HG02938 (cell line): ENCODE data around the gene KLHDC7B.
"Not testable (repeated sequence)": the region's sequence is repeated elsewhere in the genome, so short reads cannot be mapped to it uniquely, and the experiment has no call there.

ENCODE experiments used
- ATAC-seq: cut with Tn5 transposase; IDR thresholded peaks from one replicate; pipeline ENCODE4 v1.9.1; 2021; ENCODE audit warnings: mild to moderate bottlenecking, moderate library complexity; ENCODE audit not compliant: unreplicated experiment

KLHDC7B gene

DNA sequence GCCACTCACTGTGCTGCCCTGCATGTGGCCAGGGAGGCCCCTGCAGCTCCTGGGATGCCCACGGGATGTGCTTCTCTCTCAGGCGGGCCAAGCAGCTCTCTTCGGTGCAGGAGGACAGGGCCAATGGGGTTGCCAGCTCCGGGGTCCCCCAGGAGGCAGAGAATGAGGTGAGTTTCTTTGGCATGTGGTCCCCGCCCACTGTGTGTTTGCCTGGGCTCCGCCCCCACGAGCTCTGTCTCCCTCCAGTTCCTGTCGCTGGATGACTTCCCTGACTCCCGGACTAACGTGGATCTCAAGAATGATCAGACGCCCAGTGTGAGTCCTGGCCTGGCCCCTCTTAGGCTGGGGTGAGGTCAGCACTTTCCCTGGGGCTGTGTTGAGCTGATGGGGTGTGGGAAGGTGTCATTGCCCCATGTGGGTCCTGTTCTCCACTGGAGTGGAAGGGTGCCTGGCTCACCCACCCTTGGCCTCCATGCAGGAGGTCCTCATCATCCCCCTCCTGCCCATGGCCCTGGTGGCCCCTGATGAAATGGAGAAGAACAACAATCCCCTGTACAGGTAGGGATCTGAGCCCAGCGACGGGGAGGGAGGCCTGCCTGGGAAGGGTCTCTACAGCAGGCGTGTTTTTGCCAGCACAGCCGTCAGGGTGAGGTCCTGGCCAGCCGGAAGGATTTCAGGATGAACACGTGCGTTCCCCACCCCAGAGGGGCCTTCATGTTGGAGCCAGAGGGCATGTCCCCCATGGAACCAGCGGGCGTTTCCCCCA is 28.0 kb upstream of the KLHDC7B start:
- ATAC-seq, result no peak

DNA sequence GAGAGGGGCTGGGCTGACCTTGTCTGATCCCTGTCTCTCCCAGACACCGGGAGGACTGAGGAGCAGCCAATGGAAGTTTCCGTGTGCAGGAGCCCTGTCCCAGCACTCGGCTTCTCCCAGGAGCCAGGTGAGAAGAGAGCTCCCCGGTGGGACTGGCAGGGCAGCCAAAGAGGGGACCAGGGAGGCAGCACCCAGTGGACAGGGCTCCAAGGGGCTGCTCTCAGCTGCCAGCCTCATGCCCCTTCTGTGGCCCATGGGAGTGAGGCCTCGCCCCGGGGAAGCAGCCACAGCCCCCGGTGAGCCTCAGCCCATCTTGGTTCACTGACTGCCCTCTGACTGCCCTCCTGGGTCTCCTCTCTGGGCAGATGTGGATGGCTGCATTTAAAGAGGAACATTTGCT is 27.1 kb upstream of the KLHDC7B start:
- ATAC-seq, result no peak

DNA sequence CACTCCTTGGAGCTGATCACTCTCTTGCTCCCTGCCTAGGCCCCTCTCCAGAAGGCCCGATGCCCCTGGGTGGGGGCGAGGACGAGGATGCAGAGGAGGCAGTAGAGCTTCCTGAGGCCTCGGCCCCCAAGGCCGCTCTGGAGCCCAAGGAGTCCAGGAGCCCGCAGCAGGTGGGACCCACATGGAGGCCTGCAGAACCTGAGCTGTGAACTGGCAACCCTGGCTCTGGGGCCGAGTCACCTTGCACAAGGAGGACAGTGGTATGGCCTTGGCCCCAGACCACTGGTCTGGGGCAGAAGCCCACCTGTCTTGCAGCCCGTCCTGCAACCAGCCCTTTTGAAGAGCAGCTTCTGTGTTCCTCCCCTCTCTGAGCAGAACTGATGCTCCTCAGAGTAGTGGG is 26.5 kb upstream of the KLHDC7B start:
- ATAC-seq, result no peak

DNA sequence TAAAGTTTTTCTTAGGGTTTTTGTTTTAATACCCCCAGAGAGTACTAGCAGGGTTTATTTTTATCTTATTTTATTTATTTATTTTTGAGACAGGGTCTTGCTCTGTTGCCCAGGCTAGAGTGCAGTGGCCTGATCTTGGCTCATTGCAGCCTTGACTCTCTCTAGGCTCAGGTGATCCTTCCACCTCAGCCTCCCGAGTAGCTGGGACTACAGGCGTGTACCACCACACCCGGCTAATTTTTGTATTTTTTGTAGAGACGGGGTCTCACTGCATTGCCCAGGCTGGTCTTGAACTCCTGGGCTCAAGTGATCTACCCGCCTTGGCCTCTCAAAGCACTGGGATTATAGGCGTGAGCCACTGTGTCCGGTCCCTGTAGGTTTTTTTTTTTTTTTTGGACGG is 25.5 kb upstream of the KLHDC7B start:
- not testable (repeated sequence) for ATAC-seq

DNA sequence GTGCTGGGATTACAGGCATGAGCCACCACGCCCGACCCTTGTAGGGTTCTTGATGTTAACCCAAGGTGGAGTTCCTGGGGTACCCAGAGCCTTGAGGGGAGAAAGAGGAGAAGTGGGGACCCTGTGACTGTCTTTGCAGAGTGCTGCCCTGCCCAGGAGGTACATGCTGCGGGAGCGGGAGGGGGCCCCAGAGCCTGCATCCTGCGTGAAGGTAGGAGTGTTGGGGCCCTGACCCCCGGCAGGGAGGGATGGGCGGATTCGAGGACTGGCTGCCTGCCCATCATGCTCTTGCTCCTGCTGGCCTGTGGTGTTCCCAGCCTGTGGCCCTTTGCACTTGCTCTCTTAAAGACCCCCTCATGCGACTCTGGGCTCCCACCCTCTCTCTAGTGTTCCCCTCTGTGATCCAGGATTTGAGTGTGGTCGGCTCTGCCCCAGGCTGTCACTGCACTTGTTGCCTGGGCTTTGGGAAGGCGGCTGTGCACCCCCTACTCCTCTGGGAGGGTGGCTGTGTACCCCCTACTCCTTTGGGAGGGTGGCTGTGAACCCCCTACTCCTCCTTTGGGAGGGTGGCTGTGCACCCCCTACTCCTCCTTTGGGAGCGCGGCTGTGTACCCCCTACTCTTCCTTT is 24.8 kb upstream of the KLHDC7B start:
- ATAC-seq, result no peak

DNA sequence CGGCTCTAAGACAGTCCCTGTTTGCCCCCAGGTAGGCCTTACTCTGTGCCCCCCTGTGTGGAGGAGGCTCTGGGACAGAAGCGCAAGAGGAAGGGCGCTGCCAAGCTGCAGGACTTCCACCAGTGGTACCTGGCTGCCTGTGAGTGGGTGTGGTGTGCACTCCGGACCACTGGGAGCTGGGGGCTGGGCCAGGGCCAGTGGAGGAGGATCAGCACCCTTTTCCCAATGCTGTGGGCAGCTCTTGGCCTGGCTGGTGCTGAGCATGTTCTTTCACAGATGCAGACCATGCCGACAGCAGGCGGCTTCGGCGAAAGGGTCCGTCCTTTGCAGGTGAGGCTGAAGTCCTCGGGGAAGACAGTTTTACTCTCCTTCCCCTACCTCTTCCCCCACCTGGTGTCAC is 24.0 kb upstream of the KLHDC7B start:
- ATAC-seq, result no peak

DNA sequence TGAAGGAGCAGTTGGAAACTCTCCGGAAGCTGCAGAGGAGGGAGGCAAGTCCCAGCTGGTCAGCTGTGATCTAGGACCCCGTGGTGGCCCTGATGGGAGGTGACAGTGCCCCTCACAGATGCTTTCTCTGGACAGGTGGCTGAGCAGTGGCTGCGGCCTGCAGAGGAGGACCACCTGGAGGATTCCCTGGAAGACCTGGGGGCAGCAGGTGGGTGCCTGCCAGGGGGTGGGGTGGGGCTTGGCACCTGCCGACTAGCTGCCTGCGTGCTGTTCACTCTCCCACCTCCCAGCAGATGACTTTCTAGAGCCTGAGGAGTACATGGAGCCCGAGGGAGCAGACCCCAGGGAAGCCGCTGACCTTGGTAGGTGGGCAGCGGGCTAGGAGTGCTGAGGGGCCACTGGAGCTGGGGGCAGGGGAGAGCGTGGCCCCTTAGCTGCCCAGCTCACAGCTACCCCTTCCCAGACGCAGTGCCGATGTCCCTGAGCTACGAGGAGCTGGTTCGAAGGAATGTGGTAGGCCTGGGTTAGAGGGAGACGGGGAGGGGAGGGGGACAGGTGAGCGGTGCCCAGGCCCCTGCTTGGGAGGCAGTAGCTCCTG is 23.4 kb upstream of the KLHDC7B start:
- ATAC-seq, result no peak

DNA sequence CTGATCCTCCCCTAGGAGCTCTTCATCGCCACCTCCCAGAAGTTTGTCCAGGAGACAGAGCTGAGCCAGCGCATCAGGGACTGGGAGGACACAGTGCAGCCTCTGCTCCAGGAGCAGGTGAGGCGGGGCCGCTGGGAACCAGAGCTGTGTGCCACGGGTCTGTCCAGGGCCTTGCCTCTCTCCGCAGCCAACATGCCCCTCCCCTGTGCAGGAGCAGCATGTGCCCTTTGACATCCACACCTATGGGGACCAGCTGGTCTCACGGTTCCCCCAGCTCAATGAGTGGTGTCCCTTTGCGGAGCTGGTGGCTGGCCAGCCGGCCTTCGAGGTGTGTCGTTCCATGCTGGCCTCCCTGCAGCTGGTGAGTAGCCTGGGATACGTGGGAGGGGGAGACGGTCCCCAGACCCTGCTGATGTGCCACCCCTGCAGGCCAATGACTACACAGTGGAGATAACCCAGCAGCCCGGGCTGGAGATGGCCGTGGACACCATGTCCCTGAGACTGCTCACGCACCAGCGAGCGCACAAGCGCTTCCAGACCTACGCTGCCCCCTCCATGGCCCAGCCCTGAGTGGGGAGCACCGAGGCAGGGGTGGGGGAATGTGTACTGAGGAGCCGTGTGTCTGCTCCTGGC is 22.8 kb upstream of the KLHDC7B start:
- no peak for ATAC-seq

DNA sequence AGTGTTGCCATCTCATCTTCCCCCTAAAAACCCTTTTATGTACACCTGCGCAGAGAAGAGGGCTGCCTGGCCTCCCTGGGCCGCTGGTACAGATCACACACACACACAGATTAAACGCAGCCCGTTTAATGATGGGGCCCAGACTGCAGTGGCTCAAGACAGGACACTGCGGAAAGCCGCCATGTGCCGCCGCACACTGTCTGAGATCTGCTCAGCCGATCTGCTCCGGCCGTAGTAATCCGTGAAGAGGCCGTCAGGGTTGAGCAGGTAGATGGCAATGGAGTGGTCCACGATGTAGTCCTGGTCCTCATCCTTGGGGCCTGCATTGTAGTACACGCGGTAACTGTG is 22.3 kb upstream of the KLHDC7B start:
- ATAC-seq, result no peak

DNA sequence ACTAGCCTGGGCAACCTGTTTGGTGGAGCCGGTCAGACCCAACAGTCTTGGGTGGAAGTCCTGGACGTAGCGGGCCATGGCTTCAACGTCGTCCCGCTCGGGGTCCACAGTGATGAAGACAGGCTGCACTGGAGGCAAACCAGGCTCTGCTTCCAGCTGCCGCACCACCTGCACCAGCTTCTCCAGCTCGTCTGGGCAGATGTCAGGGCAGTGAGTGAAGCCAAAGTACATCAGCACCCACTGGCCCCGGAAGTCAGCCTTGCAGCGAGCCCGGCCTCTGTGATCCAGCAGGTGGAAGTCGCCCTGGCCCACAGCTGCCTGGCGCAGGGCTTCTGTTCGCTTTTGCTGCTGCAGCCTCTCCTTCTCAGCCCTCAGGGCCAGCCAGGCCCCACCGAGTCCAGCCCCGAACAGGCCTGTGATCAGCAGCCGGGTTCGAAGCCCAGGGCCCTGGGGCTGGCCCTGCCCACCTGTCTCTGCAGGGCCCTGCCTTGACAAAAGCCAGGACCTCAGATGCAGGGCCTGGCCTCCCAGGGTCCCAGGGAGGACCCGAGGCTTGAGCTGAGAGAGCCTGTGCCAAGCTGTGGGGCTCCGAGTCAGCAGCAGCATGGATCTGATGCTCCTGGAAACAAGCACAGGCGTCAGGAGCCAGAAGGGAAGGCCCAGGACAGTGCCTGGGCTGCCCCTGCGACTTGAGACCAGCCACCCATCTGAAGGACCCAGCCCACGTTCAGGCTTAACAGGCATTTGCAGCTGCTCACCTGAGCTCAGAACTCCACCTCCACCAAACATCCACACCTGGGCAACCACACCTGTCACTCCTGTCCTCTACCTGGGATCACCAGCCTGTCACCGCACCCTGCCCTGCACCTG is 21.7 kb upstream of the KLHDC7B start:
- ATAC-seq, result no peak

DNA sequence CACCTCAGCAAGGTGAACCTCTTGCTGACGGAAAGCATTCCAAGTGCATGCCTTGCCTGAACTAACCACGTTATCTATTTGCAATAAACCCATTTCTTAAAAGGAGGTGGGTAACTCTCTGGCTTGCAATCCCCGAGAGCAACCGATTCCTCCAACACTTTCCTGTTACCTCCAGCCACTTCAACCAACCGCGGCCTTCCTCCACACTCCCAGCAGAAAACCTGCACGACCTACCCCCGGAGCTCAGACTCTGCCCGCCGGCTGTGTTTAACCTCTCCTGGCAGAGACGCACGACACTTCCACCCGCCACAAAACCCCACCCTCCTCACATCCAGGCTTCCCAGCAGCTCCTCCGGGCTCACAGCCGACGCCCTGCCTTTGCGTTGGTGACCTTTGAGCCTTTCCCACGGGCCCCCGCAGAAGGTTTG is 21.0 kb upstream of the KLHDC7B start:
- ATAC-seq, result no peak

DNA sequence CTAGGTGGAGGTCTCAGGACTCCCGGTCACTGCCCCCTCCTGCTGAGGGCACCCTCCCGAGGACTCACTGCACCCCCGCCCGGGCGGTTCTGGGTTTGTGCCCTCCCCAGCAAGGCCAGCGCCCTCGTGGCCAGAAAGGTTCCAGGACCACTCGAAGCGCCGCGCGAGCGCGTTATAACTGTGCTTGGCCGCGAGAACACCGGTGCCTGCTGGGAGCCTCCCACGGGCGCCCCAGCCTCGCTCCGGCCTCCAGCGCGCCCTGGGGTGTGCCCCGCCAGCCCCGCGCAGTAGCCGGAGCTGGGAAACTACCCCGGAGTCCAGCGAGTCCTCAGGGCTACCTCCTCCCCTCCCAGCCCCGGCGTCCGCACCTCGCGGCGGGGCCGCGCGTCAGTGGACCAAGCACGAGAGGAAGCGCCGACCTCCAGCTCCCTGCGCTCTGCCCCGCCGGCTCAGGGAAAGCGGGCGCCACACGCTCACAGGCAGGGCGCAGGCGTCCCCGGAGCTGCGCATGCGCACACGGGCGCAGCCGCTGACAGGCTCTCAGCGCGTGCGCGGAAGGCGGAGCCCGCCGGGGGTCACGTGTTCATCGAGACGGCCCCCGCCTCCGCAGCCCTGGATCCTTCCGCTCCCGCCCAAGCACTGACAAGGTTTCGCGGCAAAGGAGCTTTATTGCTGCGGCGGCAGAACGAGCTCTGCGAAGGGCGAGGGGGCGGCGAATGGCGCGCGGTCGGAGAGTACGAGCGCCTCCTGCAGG is 20.4 kb upstream of the KLHDC7B start, which contains the start of gene SCO2:
SCO2 (minus strand) TSS at position 495 of the 754 bp plus-strand sequence. CDS start 1,187 bp downstream, outside the sequence.
- ATAC-seq, result peak; percentile 38

DNA sequence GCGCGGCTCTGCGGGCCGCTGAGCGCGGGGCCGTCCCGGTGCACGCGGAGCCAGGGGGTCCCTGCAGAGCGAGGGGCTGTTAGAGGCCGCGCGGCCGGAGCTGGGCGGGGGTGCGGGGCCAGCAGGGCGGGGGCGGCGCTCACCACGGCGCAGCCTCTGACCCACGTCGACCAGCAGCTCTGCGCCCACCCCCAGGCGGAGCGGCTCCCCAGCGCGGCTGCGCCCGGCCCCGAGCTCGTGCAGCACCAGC is 19.9 kb upstream of the KLHDC7B start:
- no peak for ATAC-seq

DNA sequence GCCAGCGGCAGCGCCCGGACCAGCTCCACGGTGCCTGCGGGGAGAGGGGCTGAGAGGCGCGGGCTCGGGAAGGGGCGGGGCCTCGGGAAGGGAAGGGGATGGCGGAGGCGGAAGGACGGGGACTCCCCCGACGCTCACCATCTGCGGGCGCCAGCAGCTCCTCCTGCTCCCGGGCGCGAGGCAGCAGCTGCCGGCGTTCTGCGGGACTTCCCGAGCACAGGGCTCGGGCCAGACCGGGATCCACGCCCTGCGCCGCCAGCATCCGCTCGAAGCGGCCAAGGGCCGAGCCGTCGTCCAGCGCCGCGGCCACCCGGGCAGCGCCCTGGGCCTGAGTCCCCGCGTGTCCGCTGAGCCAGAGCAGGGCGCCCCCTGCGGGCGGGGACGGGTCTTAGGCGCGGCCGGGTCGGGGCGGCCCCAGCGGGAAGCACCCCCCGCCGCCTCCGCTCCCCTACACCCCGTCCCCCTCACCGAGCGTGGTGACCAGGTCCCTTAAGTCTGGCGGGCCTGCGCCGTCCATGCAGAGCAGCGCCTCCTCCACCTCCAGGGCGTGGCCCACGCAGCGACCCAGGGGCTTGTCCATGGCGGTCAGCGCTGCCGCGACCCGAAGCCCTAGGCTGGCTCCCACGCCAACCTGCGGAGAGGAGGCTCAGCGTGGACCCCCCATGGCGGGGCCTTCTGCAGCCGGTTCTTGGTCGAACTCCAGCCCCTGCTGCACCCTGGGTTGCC is 19.4 kb upstream of the KLHDC7B start:
- peak; percentile 22 for ATAC-seq

DNA sequence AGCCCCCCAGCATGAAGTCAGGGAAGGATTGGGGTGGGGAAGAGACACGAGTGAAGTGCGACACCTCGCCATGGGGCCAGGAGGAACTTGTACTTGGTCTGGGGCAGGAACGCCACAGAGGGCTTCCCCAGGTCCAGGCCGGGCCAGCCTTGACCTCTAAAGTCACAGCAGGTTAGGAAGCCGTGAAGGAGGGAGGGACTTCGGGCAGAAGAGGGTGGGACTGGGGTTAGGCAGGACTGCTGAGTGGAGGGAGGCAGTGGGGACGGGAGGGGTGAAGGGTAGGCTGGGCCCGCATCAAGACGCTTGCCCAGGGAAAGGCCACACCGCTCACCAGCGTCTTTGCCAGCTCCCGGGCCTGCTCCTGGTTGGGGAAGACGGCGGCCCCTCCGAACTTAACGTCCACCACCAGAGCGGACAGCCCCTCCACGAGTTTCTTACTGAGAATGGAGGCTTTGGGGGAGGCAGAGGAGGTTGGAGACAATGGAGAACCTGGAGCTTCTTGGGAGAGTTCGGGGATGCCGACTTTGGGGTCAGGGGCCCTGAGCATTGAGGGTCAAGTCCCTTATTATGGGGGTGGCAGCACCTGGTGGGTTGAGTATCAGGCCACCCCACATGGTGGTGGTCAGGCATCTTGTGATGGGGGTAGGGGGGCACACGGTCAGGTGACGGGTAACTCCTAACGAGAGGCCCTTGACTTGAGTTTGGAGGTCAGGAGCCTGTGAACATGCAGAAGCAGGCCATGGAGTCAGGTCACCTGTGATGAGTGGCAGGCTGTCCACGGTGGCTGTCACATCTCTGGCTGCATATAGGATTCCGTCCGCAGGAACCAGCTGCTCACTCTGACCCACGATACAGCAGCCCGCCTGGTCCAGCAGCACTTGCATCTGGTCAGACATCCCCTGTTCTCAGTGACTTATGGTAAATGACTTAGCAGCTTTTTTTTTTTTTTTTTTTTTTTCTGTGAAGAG is 18.6 kb upstream of the KLHDC7B start:
- no peak for ATAC-seq

DNA sequence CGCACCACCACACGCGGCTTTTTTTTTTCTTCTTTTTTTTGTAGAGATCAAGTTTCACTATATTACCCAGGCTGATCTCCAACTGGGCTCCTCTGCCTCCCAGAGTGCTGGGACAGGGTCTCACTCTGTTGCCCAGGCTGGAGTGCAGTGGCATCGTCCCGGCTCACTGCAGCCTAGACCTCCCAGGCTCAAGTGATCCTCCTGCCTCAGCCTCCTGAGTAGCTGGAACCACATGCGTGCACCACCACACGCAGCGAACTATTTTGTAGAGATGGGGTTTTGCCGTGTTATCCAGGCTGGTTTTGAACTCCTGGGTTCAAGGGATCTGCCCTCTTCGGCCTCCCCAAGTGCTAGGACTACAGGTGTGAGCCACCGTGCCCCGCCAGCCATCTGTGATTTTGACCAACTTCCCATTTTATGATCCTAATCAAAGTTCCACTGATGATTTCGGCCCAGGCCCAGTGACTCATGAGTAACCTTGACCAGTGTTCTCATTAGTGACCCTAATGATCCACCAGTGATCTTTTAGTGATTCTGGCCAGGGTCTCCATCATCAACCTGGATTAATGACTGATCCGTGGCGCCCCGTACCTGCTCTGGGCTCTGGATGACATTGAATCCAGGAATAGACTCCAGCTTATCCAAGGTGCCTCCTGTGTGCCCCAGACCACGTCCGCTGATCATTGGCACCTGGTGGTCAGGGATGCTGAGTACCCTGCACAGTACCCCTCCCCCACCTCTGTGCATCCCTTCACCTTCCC is 17.6 kb upstream of the KLHDC7B start:
- ATAC-seq, result no peak

DNA sequence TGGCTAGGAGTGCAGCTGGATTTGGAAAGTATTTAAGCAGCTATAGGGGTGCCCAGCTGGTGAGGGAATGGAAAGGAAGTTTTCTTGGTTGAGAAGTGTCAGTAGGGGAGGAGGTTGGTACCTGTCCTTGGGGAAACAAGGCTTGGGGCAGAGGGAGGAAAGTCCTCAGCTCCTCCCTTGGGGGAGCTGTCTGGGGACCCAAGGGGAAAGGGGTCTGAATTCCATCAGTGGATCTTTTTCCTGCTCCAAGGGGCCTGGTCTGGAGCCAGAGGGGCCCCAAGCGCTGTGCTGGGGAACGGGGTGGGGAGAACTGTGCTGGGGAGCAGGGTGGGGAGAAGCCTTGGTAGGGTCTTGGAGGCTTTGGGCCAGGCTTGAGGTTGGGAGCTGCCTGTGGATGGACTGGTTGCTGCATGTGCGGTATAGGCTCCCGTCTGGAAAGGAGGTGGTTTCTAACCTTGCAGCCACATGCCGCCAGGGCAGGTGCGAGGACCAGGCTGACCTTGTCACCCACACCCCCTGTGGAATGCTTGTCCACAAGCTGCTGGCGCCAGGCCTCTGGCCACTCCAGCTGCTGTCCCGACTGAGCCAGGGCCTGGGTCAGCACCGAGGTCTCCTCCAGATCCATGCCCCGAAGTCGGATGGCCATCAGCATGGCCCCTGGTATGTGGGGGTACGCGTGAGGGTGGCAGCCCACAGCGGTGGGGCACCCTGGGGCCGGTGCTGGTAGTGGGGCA is 16.9 kb upstream of the KLHDC7B start:
- no peak for ATAC-seq
